MM.1S (cell line): Measurements from ENCODE around the gene TIGAR.
A peak's percentile ranks its signal among the peaks of the same experiment; 100 is the strongest.

ENCODE experiments used
- DNase-seq: peaks from one replicate; pipeline ENCODE4 v3.0.0-alpha.2; 2015
- H2AFZ ChIP-seq: fragments of 300-600 bp; sonication (generic); 2 replicates; pipeline ENCODE4 v1.6.0; 2016; ENCODE audit warnings: antibody characterized with exemption, low read length
- H3F3A ChIP-seq: fragments of 300-600 bp; sonication (generic); 2 replicates; pipeline ENCODE4 v1.6.1; 2016; ENCODE audit warnings: mild to moderate bottlenecking, antibody characterized with exemption, low read length, moderate library complexity, mixed read lengths; ENCODE audit not compliant: insufficient read depth
- H3K27ac ChIP-seq: fragments of 300-600 bp; sonication (generic); 2 replicates; pipeline ENCODE4 v1.5.1; 2016; ENCODE audit warnings: mild to moderate bottlenecking, low read length
- H3K27me3 ChIP-seq: fragments of 300-600 bp; sonication (generic); replicated peaks from 2 replicates; pipeline ENCODE4 v1.6.0; 2016; ENCODE audit warnings: low read length; ENCODE audit not compliant: insufficient read depth
- H3K36me3 ChIP-seq: fragments of 300-600 bp; sonication (generic); replicated peaks from 2 replicates; pipeline ENCODE4 v1.6.1; 2016; ENCODE audit warnings: mild to moderate bottlenecking, low read length, mixed read lengths; ENCODE audit not compliant: insufficient read depth
- H3K4me1 ChIP-seq: fragments of 300-600 bp; sonication (generic); 2 replicates; pipeline ENCODE4 v1.6.1; 2016; ENCODE audit warnings: low read length, mixed read lengths
- H3K4me2 ChIP-seq: fragments of 300-600 bp; sonication (generic); 2 replicates; pipeline ENCODE4 v1.6.0; 2016; ENCODE audit warnings: low read depth, low read length
- H3K4me3 ChIP-seq: fragments of 300-600 bp; sonication (generic); 2 replicates; pipeline ENCODE4 v1.5.1; 2016; ENCODE audit warnings: low read length, mixed read lengths
- H3K79me2 ChIP-seq: fragments of 300-600 bp; sonication (generic); 2 replicates; pipeline ENCODE4 v1.6.1; 2016; ENCODE audit warnings: mixed run types, low read length, mixed read lengths
- H3K9ac ChIP-seq: fragments of 300-600 bp; sonication (generic); 2 replicates; pipeline ENCODE4 v1.6.1; 2016; ENCODE audit warnings: low read length, mixed read lengths
- H3K9me2 ChIP-seq: fragments of 300-600 bp; sonication (generic); replicated peaks from 2 replicates; pipeline ENCODE4 v1.6.1; 2016; ENCODE audit warnings: mild to moderate bottlenecking, low read length, mixed read lengths; ENCODE audit not compliant: insufficient read depth
- H3K9me3 ChIP-seq: fragments of 300-600 bp; sonication (generic); replicated peaks from 2 replicates; pipeline ENCODE4 v1.6.1; 2016; ENCODE audit warnings: mild to moderate bottlenecking, low read length, mixed read lengths; ENCODE audit not compliant: insufficient read depth
- H4K20me1 ChIP-seq: fragments of 300-600 bp; sonication (generic); 2 replicates; pipeline ENCODE4 v1.6.1; 2016; ENCODE audit warnings: mild to moderate bottlenecking, low read length, moderate library complexity, mixed read lengths; ENCODE audit not compliant: insufficient read depth
- CTCF ChIP-seq: fragments of 300-600 bp; sonication (generic); IDR thresholded peaks from 2 replicates; pipeline ENCODE4 v1.5.1; 2016; ENCODE audit warnings: antibody characterized with exemption, low read length, mixed read lengths
- EZH2 ChIP-seq: fragments of 300-600 bp; sonication (generic); optimal IDR thresholded peaks from 2 replicates; pipeline ENCODE3; 2017; ENCODE audit warnings: low read depth, mild to moderate bottlenecking, antibody characterized with exemption, low read length, mixed read lengths
- EZH2phosphoT487 ChIP-seq: fragments of 300-600 bp; sonication (generic); IDR thresholded peaks from 2 replicates; pipeline ENCODE4 v1.6.1; 2018; ENCODE audit warnings: antibody characterized with exemption, low read length

The TIGAR gene

DNA sequence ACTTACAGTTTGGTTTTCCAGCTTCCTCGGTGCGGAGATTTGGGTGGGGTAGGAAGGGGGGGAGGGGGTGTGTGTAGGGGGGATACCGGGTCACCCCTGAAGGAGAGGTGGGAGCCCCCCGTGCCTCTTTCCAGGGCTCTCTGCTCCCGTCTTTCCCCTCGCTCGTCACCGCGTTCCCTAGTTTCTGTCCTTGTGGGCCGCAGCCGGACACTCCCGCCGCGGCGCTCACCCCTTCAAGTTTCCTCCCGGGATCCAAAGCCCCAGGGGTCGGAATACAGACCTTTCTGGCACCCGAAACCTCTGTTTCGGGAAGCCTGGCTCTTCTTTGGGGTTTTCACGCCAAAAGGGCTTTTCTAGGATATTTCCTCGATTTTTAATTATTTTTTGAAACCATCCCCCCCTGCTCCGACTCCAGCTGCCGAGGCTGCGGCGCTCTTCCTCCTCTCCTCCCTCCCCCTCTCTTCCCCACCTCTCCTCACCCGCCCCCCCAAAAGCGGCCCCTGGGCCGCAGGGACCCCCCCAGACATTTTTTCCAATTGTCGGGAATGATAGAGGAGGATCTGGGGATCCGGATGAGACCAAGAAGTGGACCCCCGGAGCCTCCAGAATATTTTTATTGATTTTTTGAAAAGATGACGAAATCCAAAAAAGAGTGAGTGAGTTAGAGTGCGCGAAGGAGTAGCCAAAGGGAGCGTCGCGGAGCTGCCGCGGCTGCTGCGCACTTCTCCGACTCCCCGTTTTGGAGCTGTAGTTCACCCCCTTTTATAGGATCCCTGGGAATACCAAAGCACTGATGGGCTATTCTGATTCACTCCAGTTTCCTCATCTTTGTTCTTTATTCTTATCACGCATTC is 45.8 kb upstream of the TIGAR start:
- H3K79me2 ChIP-seq: peaks cover 74% of the 10 kb centered on the region

DNA sequence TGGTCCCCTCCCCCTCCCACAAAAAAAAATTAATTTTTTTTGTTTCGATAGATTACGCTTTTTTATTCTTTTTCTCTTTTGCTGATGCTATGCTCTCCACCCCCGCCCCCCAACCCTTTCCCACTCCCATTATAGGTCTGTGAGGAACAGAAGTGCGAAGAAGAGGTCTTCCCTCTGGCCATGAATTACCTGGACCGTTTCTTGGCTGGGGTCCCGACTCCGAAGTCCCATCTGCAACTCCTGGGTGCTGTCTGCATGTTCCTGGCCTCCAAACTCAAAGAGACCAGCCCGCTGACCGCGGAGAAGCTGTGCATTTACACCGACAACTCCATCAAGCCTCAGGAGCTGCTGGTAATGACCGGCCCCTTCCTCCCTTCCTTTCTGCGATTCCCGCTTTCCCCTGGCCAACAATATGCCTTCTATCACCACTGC is 45.1 kb upstream of the TIGAR start:
- no peaks in the 10 kb centered on the region for H3K27me3 ChIP-seq
- DNase-seq: no peak
- peaks cover 44% of the 10 kb centered on the region for H3K4me1 ChIP-seq
- peaks cover 76% of the 10 kb centered on the region for H3F3A ChIP-seq
- TF ChIP-seq EZH2phosphoT487: no peak
- TF ChIP-seq CTCF: no peak
- TF ChIP-seq EZH2: no peak
- peak overlapping the region; percentile 91 for H3K4me3 ChIP-seq
- peak overlapping the region; percentile 70 for H3K4me2 ChIP-seq
- H3K9me3 ChIP-seq: no peaks in the 10 kb centered on the region
- peaks cover 50% of the 10 kb centered on the region for H4K20me1 ChIP-seq
- no peaks in the 10 kb centered on the region for H3K9me2 ChIP-seq
- H3K9ac ChIP-seq: peak overlapping the region; percentile 100
- H3K79me2 ChIP-seq: peaks cover 81% of the 10 kb centered on the region
- H2AFZ ChIP-seq: no peak overlapping the region
- peaks cover 42% of the 10 kb centered on the region for H3K36me3 ChIP-seq
- H3K27ac ChIP-seq: peak overlapping the region; percentile 98

More for the DNA sequence above, 45.8 kb upstream of the TIGAR start:
- Histone ChIP-seq H3K9me3 (no peaks in the 10 kb centered on the region), H4K20me1 (peaks cover 44% of the 10 kb centered on the region), H2AFZ (no peak overlapping the region), H3K4me2 (peak overlapping the region; percentile 99), H3K36me3 (peaks cover 35% of the 10 kb centered on the region), H3K9ac (peak overlapping the region; percentile 100), H3K4me3 (peak overlapping the region; percentile 91), H3K9me2 (no peaks in the 10 kb centered on the region), H3F3A (peaks cover 75% of the 10 kb centered on the region), H3K4me1 (peaks cover 44% of the 10 kb centered on the region), H3K27me3 (no peaks in the 10 kb centered on the region), H3K27ac (peak overlapping the region; percentile 98)
- TF ChIP-seq CTCF: no peak
- TF ChIP-seq EZH2: no peak
- TF ChIP-seq EZH2phosphoT487: no peak
- no peak for DNase-seq

GRCh38 chr12:4276524-4277204 is 44.3 kb upstream of the TIGAR start:
- DNase-seq: peak; percentile 90
- H3K9me3 ChIP-seq: no peaks in the 10 kb centered on the region
- H3K9ac ChIP-seq: peak overlapping the region; percentile 100
- TF ChIP-seq CTCF: peak; percentile 85
- TF ChIP-seq EZH2phosphoT487: no peak
- peak overlapping the region; percentile 70 for H3K4me2 ChIP-seq
- H4K20me1 ChIP-seq: peaks cover 57% of the 10 kb centered on the region
- peaks cover 48% of the 10 kb centered on the region for H3K36me3 ChIP-seq
- peak overlapping the region; percentile 91 for H3K4me3 ChIP-seq
- H3K27me3 ChIP-seq: no peaks in the 10 kb centered on the region
- no peak overlapping the region for H2AFZ ChIP-seq
- H3K4me1 ChIP-seq: peaks cover 44% of the 10 kb centered on the region
- H3K27ac ChIP-seq: peak overlapping the region; percentile 98
- no peaks in the 10 kb centered on the region for H3K9me2 ChIP-seq
- H3F3A ChIP-seq: peaks cover 75% of the 10 kb centered on the region
- H3K79me2 ChIP-seq: peaks cover 89% of the 10 kb centered on the region
